GM10248 (cell line): ENCODE data around the gene LAPTM5.

ENCODE experiments used
- CTCF ChIA-PET: fragments of 300-600 bp; sonication (Branson Sonifier 250); formaldehyde crosslinking; extraction: SDS; loops from one replicate; lab custom pipeline; 2021; ENCODE audit warnings: antibody characterized with exemption; lab: Yijun Ruan, JAX
- POLR2A ChIA-PET: fragments of 350-650 bp; sonication (Branson Sonifier 250); formaldehyde crosslinking; extraction: SDS; loops from one replicate; lab custom pipeline; 2020; ENCODE audit warnings: antibody characterized with exemption; lab: Yijun Ruan, JAX
- DNase-seq: peaks from one replicate; pipeline ENCODE4 v3.0.0; 2012; ENCODE audit errors: extremely low spot score
- TF ChIP-seq, protein P1 (sequence below): IDR thresholded peaks from 2 replicates; pipeline ENCODE4 v1.5.1; 2012; ENCODE audit warnings: mild to moderate bottlenecking, low read depth; ENCODE audit errors: extremely low read depth, missing control alignments, control extremely low read depth

The LAPTM5 gene

DNA sequence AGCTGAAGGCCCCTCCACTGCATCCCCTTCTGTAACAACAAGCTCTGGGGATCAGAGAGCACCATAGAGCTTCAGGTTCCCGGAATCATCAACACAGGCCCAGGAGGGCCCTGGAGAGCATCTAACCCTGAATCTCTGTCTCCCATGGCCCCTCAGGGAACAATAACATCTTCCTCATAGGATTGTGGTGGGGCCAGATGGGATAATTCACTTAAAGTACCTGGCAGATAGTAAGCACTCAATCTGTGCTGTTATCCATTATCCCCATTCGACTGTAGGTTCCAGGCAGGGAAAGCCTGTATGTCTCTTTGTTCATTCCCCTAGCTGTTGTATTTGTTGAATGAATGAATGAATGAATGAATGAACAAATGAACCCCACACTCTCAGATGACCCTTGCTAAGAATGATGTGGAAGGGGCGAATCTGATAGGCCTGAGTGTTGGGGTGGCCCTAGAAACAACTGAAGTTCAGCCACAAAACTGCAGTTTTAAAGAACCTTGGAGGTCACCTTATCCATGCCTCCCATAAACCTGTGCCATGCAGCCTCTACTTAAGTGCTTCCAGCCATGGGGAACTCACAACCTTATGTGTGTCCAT is 14.5 kb downstream of the LAPTM5 start:
- POLR2A ChIA-PET: interaction anchor here (1.1 to 6.8 kb wide), 5 partner anchors 8 to 16 kb away, joined by 3 to 71 read pairs (median 9); partner anchors contain the start of gene LAPTM5
- TF ChIP-seq, protein P1, sequence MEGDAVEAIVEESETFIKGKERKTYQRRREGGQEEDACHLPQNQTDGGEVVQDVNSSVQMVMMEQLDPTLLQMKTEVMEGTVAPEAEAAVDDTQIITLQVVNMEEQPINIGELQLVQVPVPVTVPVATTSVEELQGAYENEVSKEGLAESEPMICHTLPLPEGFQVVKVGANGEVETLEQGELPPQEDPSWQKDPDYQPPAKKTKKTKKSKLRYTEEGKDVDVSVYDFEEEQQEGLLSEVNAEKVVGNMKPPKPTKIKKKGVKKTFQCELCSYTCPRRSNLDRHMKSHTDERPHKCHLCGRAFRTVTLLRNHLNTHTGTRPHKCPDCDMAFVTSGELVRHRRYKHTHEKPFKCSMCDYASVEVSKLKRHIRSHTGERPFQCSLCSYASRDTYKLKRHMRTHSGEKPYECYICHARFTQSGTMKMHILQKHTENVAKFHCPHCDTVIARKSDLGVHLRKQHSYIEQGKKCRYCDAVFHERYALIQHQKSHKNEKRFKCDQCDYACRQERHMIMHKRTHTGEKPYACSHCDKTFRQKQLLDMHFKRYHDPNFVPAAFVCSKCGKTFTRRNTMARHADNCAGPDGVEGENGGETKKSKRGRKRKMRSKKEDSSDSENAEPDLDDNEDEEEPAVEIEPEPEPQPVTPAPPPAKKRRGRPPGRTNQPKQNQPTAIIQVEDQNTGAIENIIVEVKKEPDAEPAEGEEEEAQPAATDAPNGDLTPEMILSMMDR: no peak

DNA sequence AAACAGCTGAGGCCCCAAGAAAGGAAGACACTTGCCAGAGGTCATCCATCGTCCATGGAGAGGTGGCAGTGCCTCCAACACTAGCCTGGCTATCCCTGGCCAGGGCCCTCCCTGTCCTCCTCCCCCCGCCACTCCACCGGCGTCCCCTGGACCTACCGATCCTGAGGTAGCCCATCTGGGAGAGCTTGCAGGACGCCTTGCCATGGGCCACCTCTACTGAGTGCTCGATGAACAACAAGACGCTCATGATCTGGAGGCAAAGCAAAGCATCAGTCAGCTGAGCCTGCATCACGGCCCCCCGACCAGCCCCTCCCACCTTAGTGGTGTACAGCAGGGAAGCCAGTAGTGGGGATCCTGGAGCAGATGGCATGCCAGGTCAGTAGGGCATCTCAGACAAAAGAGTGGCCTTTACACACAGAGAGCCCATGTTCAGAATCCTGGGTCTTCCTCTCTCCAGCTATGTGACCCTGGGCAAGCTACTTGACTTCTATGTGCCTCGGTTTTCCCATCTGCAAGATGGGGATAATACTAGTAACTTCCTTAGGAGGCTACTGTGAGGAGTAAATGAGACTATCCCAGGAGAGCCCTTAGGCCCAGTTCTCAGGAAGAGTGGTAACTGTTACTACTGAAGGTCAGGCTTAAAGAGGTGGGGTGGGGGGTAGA is 15.1 kb downstream of the LAPTM5 start:
- DNase-seq: no peak
- TF ChIP-seq, protein P1: no peak
- ChIA-PET CTCF (interaction anchor here (1.2 to 13.2 kb wide), 7 partner anchors 8 to 40 kb away, joined by 3 to 162 read pairs (median 31); partner anchors contain the start of gene LAPTM5), POLR2A (interaction anchor here (1.1 to 6.8 kb wide), 5 partner anchors 9 to 17 kb away, joined by 3 to 71 read pairs (median 9); partner anchors contain the start of gene LAPTM5)

More for the DNA sequence above, 14.5 kb downstream of the LAPTM5 start:
- no peak for DNase-seq
- CTCF ChIA-PET: interaction anchor here (1.2 to 13.2 kb wide), 8 partner anchors 8 to 39 kb away, joined by 3 to 162 read pairs (median 28); partner anchors contain the start of gene LAPTM5

- ChIA-PET POLR2A (interaction anchor here (0.8 kb wide), 1 partner anchor 9 kb away, joined by 4 read pairs; no protein-coding TSS in a partner anchor), CTCF (interaction anchor here (0.8 to 3.8 kb wide), 7 partner anchors 8 to 39 kb away, joined by 3 to 31 read pairs (median 3); partner anchors contain the start of gene LAPTM5)
- no peak for DNase-seq
- TF ChIP-seq, protein P1: no peak
Measured at GRCh38 chr1:30741239-30741894, 16.2 kb downstream of the LAPTM5 start.

GRCh38 chr1:30740251-30741238 is 17.0 kb downstream of the LAPTM5 start:
- POLR2A ChIA-PET: interaction anchor here (0.8 to 1.0 kb wide), 2 partner anchors 8 to 18 kb away, joined by 3 to 4 read pairs; no protein-coding TSS in a partner anchor

GRCh38 chr1:30739601-30740000 is 18.0 kb downstream of the LAPTM5 start:
- CTCF ChIA-PET: interaction anchor here (6.2 kb wide), 1 partner anchor 40 kb away, joined by 41 read pairs; no protein-coding TSS in a partner anchor

More at GRCh38 chr1:30740251-30741238, 17.0 kb downstream of the LAPTM5 start:
- CTCF ChIA-PET: interaction anchor here (0.8 to 6.2 kb wide), 7 partner anchors 8 to 39 kb away, joined by 3 to 41 read pairs (median 3); partner anchors contain the start of gene LAPTM5
- DNase-seq: no peak
- TF ChIP-seq, protein P1: no peak

More at GRCh38 chr1:30739601-30740000, 18.0 kb downstream of the LAPTM5 start:
- TF ChIP-seq, protein P1: no peak
- POLR2A ChIA-PET: interaction anchor here (0.8 kb wide), 1 partner anchor 16 kb away, joined by 3 read pairs; no protein-coding TSS in a partner anchor
- no peak for DNase-seq
